H9 (cell line): ENCODE data around the gene CEP112. TPM values are rescaled to one million over a fixed set of nuclear protein-coding genes. Genes with fewer than 3 reads are reported as not detected.

Experiments
- DNase-seq: peaks from one replicate; pipeline ENCODE4 v3.0.0-alpha.2; 2017
- H2AFZ ChIP-seq: one replicate; pipeline ENCODE4 v1.6.1; 2013; ENCODE audit warnings: mild to moderate bottlenecking, low read length, control low read depth, moderate library complexity
- H2AK5ac ChIP-seq: 2 replicates; pipeline ENCODE4 v1.6.1; 2013; ENCODE audit warnings: low read length, control low read depth, mixed read lengths; ENCODE audit not compliant: insufficient read length
- H2BK120ac ChIP-seq: one replicate; pipeline ENCODE4 v1.6.1; 2013; ENCODE audit warnings: low read depth, mild to moderate bottlenecking, low read length, control low read depth, inconsistent platforms; ENCODE audit not compliant: poor library complexity, severe bottlenecking
- H2BK12ac ChIP-seq: 2 replicates; pipeline ENCODE4 v1.6.1; 2013; ENCODE audit warnings: low read length, control low read depth, mixed read lengths, low read depth; ENCODE audit not compliant: insufficient read length
- H2BK15ac ChIP-seq: 2 replicates; pipeline ENCODE4 v1.6.1; 2013; ENCODE audit warnings: low read depth, low read length, control low read depth
- H2BK20ac ChIP-seq: one replicate; pipeline ENCODE4 v1.6.1; 2013; ENCODE audit warnings: low read depth, mild to moderate bottlenecking, low read length, control low read depth, inconsistent platforms; ENCODE audit not compliant: poor library complexity, severe bottlenecking
- H2BK5ac ChIP-seq: 2 replicates; pipeline ENCODE4 v1.6.1; 2013; ENCODE audit warnings: low read length, control low read depth, mixed read lengths; ENCODE audit not compliant: insufficient read length
- H3K14ac ChIP-seq: 2 replicates; pipeline ENCODE4 v1.6.1; 2013; ENCODE audit warnings: low read length, control low read depth; ENCODE audit not compliant: insufficient read depth
- H3K18ac ChIP-seq: 2 replicates; pipeline ENCODE4 v1.6.1; 2013; ENCODE audit warnings: low read depth, mild to moderate bottlenecking, mixed read lengths, low read length, control low read depth; ENCODE audit not compliant: insufficient read length
- H3K23ac ChIP-seq: 2 replicates; pipeline ENCODE4 v1.6.1; 2013; ENCODE audit warnings: low read length, control low read depth, mixed read lengths, low read depth; ENCODE audit not compliant: insufficient read length
- H3K23me2 ChIP-seq: 2 replicates; pipeline ENCODE4 v1.6.1; 2013; ENCODE audit warnings: low read depth, mild to moderate bottlenecking, mixed read lengths, low read length, control low read depth; ENCODE audit not compliant: insufficient read length, poor library complexity, severe bottlenecking
- H3K27ac ChIP-seq: 2 replicates; pipeline ENCODE4 v1.5.1; 2013; ENCODE audit warnings: low read length, control low read depth, mixed read lengths, low read depth; ENCODE audit not compliant: insufficient read length
- H3K27me3 ChIP-seq: 2 replicates; pipeline ENCODE4 v1.6.1; 2013; ENCODE audit warnings: low read length, control low read depth, inconsistent platforms; ENCODE audit not compliant: insufficient read depth
- H3K4ac ChIP-seq: 2 replicates; pipeline ENCODE4 v1.6.1; 2013; ENCODE audit warnings: low read depth, mild to moderate bottlenecking, control low read depth, inconsistent platforms, low read length, moderate library complexity
- H3K4me1 ChIP-seq: 2 replicates; pipeline ENCODE4 v1.6.1; 2013; ENCODE audit warnings: low read length, control low read depth, inconsistent platforms; ENCODE audit not compliant: insufficient read depth
- H3K4me2 ChIP-seq: 2 replicates; pipeline ENCODE4 v1.6.1; 2013; ENCODE audit warnings: low read length, control low read depth, mixed read lengths; ENCODE audit not compliant: insufficient read length, insufficient read depth
- H3K56ac ChIP-seq: 2 replicates; pipeline ENCODE4 v1.6.1; 2013; ENCODE audit warnings: low read depth, mild to moderate bottlenecking, mixed read lengths, low read length, control low read depth; ENCODE audit not compliant: insufficient read length
- H3K79me1 ChIP-seq: 2 replicates; pipeline ENCODE4 v1.6.1; 2013; ENCODE audit warnings: low read depth, mild to moderate bottlenecking, moderate library complexity, low read length, control low read depth, inconsistent platforms; ENCODE audit not compliant: insufficient read depth, poor library complexity, severe bottlenecking
- H3K79me2 ChIP-seq: 2 replicates; pipeline ENCODE4 v1.6.1; 2013; ENCODE audit warnings: low read length, control low read depth, inconsistent platforms; ENCODE audit not compliant: insufficient read depth
- H3K9ac ChIP-seq: 2 replicates; pipeline ENCODE4 v1.6.1; 2013; ENCODE audit warnings: low read length, control low read depth, mixed read lengths; ENCODE audit not compliant: insufficient read length; ENCODE audit errors: extremely low read depth
- H3K9me3 ChIP-seq: one replicate; pipeline ENCODE4 v1.6.1; 2013; ENCODE audit warnings: low read depth, low read length, inconsistent platforms; ENCODE audit not compliant: control insufficient read depth
- H3T11ph ChIP-seq: one replicate; pipeline ENCODE4 v1.6.1; 2013; ENCODE audit warnings: mild to moderate bottlenecking, low read length, control low read depth, inconsistent platforms
- H4K20me1 ChIP-seq: one replicate; pipeline ENCODE4 v1.6.1; 2013; ENCODE audit not compliant: control insufficient read depth, insufficient read length, insufficient read depth
- H4K5ac ChIP-seq: 2 replicates; pipeline ENCODE4 v1.6.1; 2013; ENCODE audit warnings: low read depth, mild to moderate bottlenecking, mixed read lengths, low read length, control low read depth; ENCODE audit not compliant: insufficient read length
- H4K8ac ChIP-seq: replicated peaks from 2 replicates; pipeline ENCODE4 v1.6.1; 2013; ENCODE audit warnings: low read length, control low read depth, mixed read lengths, low read depth; ENCODE audit not compliant: insufficient read length
- H4K91ac ChIP-seq: 2 replicates; pipeline ENCODE4 v1.6.1; 2013; ENCODE audit warnings: low read depth, mild to moderate bottlenecking, moderate library complexity, mixed read lengths, low read length, control low read depth; ENCODE audit not compliant: insufficient read length
- H3K27ac Mint-ChIP-seq, 3 experiments: 2 replicates in 2 of 3; 3 replicates in 1 of 3; pipeline ENCODE4 v1.8.0; 2020 to 2021; ENCODE audit warnings: mixed read lengths in 3 of 3, mild to moderate bottlenecking in 1 of 3, moderate library complexity in 1 of 3
- H3K27me3 Mint-ChIP-seq: 2 replicates; pipeline ENCODE4 v1.8.0; 2021; ENCODE audit warnings: low read depth, mild to moderate bottlenecking, moderate library complexity, mixed read lengths
- H3K36me3 Mint-ChIP-seq, 3 experiments: 2 replicates in 2 of 3; 3 replicates in 1 of 3; pipeline ENCODE4 v1.8.0; 2020 to 2021; ENCODE audit warnings: low read depth in 3 of 3, mixed read lengths in 3 of 3; ENCODE audit not compliant: insufficient read depth in 1 of 3
- H3K4me1 Mint-ChIP-seq, 2 experiments: 2 replicates each; pipeline ENCODE4 v1.8.0; 2020; ENCODE audit warnings: mixed read lengths in 2 of 2
- H3K4me3 Mint-ChIP-seq, 2 experiments: 2 replicates in 1 of 2; 3 replicates in 1 of 2; pipeline ENCODE4 v1.8.0; 2020 to 2021; ENCODE audit warnings: mild to moderate bottlenecking in 2 of 2, mixed read lengths in 2 of 2, moderate library complexity in 1 of 2
- H3K9me3 Mint-ChIP-seq, 2 experiments: 2 replicates in 1 of 2; 3 replicates in 1 of 2; pipeline ENCODE4 v1.8.0; 2020; ENCODE audit warnings: mild to moderate bottlenecking in 2 of 2, mixed read lengths in 2 of 2, moderate library complexity in 1 of 2
- CTCF ChIP-seq: fragments of 200-600 bp; sonication (generic); conservative IDR thresholded peaks from 3 replicates; pipeline ENCODE4 v1.8.0; 2021; ENCODE audit warnings: antibody characterized with exemption, mild to moderate bottlenecking
- whole genome bisulfite sequencing: extraction: QIAGEN DNeasy Blood & Tissue Kit; methylation state at CpG from one replicate; pipeline ENCODE4 v1.1.7; 2013; ENCODE audit warnings: missing lambda C conversion rate, low lambda C conversion rate, mixed read lengths; ENCODE audit not compliant: insufficient read length; ENCODE audit errors: extremely low coverage; 5-methylcytosine and 5-hydroxymethylcytosine counted together
- total RNA-seq: library from RNA; stranded (reverse); gene quantifications from 2 replicates; pipeline ENCODE4 v1.2.1, GENCODE V29; 2021

The CEP112 gene
- total RNA-seq, 1 experiment from 2014 or later: 5.4 TPM

DNA sequence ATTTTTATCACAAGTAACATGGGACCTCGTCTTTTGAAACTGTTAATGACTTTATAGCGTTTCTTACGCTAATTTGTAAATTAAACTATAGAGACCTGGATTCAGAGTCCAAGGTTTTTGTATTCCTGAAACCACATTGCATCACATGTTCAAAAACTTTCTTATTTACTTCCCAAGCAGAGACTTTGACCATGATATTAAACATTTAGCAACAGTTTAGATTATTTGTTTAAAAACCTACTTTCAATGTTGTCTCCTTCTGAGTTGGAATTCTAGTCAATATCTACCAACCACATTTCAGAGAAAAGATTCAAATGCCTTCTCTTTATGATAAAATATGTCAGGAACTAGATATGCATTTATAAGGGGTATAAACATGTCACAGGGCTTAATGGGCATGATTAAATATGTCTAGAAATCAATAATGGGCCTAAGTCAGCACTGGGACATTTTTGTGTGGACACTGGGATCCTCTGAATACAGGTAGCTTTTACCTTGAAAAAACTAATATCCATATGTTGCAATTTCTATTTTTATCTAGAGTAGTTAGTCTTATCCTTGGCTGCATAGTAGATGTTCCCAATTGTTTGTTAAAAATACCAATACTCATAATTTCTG, 43.6 kb upstream of the CEP112 start:
- Histone ChIP-seq H3K4ac (no peak overlapping the region), H3K4me2 (no peak overlapping the region), H2AFZ (no peak overlapping the region), H4K20me1 (no peaks in the 10 kb centered on the region), H4K91ac (no peak overlapping the region), H3K4me1 (no peaks in the 10 kb centered on the region), H2BK20ac (no peak overlapping the region), H3K79me2 (no peaks in the 10 kb centered on the region), H3K14ac (no peak overlapping the region), H4K5ac (no peak overlapping the region), H2BK5ac (no peak overlapping the region), H2AK5ac (no peak overlapping the region), H2BK15ac (no peak overlapping the region), H3K9ac (no peak overlapping the region), H2BK120ac (no peak overlapping the region), H3K27me3 (no peaks in the 10 kb centered on the region), H3K23me2 (no peaks in the 10 kb centered on the region), H3K56ac (no peak overlapping the region), H3K27ac (no peak overlapping the region), H3K18ac (no peak overlapping the region), H4K8ac (no peak overlapping the region), H3K23ac (no peak overlapping the region), H3K79me1 (no peaks in the 10 kb centered on the region), H2BK12ac (no peak overlapping the region), H3K9me3 (no peaks in the 10 kb centered on the region), H3T11ph (no peak overlapping the region)
- Mint-ChIP-seq H3K36me3 (no peaks in the 10 kb centered on the region), H3K27ac (no peak overlapping the region), H3K4me3 (no peak overlapping the region), H3K4me1 (no peaks in the 10 kb centered on the region), H3K9me3 (no peaks in the 10 kb centered on the region), H3K27me3 (no peaks in the 10 kb centered on the region)
- no peak for TF ChIP-seq CTCF
- WGBS: no CpG with 5 or more reads among the region's 3 CpGs
- no peak for DNase-seq
